22Rv1 (cell line): ENCODE measurements around the gene RASGRF1.

Source experiments
- H3K27ac ChIP-seq: fragments of 450-650 bp; 2 replicates; pipeline ENCODE4 v1.5.1; 2017
- ZFX ChIP-seq: fragments of 450-650 bp; IDR thresholded peaks from 2 replicates; pipeline ENCODE4 v1.6.1; 2017; ENCODE audit warnings: antibody characterized with exemption, borderline replicate concordance
- TF ChIP-seq, protein P1 (sequence below): fragments of 450-650 bp; IDR thresholded peaks from 2 replicates; pipeline ENCODE4 v1.5.1; 2017; ENCODE audit warnings: mild to moderate bottlenecking

RASGRF1 gene

GRCh38 chr15:78988361-78988911, 102.1 kb downstream of the RASGRF1 start:
- TF ChIP-seq, protein P1, sequence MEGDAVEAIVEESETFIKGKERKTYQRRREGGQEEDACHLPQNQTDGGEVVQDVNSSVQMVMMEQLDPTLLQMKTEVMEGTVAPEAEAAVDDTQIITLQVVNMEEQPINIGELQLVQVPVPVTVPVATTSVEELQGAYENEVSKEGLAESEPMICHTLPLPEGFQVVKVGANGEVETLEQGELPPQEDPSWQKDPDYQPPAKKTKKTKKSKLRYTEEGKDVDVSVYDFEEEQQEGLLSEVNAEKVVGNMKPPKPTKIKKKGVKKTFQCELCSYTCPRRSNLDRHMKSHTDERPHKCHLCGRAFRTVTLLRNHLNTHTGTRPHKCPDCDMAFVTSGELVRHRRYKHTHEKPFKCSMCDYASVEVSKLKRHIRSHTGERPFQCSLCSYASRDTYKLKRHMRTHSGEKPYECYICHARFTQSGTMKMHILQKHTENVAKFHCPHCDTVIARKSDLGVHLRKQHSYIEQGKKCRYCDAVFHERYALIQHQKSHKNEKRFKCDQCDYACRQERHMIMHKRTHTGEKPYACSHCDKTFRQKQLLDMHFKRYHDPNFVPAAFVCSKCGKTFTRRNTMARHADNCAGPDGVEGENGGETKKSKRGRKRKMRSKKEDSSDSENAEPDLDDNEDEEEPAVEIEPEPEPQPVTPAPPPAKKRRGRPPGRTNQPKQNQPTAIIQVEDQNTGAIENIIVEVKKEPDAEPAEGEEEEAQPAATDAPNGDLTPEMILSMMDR: no peak
- TF ChIP-seq ZFX: no peak
- no peak overlapping the region for H3K27ac ChIP-seq

GRCh38 chr15:78987556-78988360, 102.8 kb downstream of the RASGRF1 start:
- no peak overlapping the region for H3K27ac ChIP-seq
- TF ChIP-seq, protein P1: no peak
- TF ChIP-seq ZFX: no peak

DNA sequence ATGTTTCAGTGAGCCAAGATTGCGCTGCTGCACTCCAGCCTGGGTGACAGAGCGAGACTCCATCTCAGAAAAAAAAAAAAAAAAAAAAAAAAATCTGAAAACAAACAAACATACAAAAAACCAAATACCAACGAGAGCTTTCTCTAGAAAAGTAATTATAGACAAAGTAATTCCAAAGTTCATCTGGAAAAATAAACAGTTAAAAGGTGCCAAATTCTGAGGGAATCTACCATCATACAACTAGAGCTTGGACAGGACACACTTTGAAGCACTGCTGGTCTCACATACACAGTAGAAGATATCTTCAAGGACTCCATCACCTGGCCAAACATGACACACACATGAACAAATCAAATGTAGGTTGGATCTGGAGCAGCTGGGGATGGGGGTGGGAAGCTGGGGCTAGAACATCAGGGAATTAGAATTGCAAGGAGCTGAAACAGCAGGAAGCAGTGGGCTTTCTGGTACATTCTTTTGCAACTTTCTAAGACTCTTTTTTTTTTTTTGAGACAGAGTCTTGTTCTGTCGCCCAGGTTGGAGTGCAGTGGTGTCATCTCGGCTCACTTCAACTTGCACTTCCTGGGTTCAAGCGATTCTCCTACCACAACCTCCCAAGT, 104.6 kb downstream of the RASGRF1 start:
- no peak overlapping the region for H3K27ac ChIP-seq
- TF ChIP-seq, protein P1: no peak
- TF ChIP-seq ZFX: no peak

- no peak overlapping the region for H3K27ac ChIP-seq
- TF ChIP-seq ZFX: no peak
- TF ChIP-seq, protein P1: no peak
These were observed 106.5 kb downstream of the RASGRF1 start for GRCh38 chr15:78984041-78984440.

DNA sequence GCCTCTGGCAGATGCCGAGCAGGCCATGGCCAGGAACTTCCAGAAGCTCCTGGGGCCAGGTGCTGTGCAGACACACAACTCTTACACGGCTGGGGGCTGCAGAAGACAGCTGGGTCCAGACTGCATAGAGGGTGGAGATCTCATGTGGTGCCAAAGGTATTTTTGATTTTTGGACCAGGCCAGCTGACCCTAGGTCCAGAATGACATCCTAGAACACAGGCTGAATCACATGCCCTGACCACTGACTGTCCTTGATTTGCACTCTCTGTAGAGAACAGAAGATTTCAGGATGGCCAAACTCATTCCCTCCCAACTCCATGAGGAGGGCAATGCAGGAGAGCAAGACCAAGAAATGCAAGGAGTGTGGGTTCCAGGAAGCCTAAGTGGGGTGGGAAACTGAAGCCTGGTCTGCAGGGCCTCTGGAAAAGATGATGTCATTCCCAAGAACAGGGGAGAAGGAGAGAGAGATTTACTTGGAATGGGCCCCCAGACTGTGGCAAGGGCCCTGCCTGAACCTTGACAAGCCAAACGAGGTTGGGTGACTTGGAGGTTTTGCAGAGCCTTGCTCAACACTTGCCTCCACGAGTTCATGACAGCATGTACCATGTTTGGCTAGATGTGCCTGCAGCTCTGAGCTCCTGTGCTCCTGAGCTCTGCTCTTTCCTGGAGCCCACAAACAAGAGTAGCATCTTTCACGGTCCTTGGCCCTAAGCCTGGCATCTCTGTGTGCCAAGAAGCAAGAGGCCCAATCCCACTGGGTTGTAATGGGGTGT, 107.2 kb downstream of the RASGRF1 start:
- TF ChIP-seq, protein P1: no peak
- TF ChIP-seq ZFX: no peak
- H3K27ac ChIP-seq: no peak overlapping the region

GRCh38 chr15:78982736-78983135, 107.8 kb downstream of the RASGRF1 start:
- TF ChIP-seq ZFX: no peak
- TF ChIP-seq, protein P1: no peak
- no peak overlapping the region for H3K27ac ChIP-seq
